Measurements from ENCODE around the gene BCKDK.

- no peak for TF ChIP-seq FOXP2 (optimal IDR thresholded peaks at IDR 0.05; ENCODE audit: control extremely low read depth, extremely low read length, insufficient read depth)
- TF ChIP-seq EZH2 (IDR thresholded peaks at IDR 0.05): no peak
Observed at GRCh38 chr16:31131416-31131815, 23.2 kb downstream of the BCKDK start.
